ENCODE measurements around the gene SLC22A24. TPM values are rescaled to one million over a fixed set of nuclear protein-coding genes. Genes with fewer than 3 reads are reported as not detected.

SLC22A24 gene, protein sequence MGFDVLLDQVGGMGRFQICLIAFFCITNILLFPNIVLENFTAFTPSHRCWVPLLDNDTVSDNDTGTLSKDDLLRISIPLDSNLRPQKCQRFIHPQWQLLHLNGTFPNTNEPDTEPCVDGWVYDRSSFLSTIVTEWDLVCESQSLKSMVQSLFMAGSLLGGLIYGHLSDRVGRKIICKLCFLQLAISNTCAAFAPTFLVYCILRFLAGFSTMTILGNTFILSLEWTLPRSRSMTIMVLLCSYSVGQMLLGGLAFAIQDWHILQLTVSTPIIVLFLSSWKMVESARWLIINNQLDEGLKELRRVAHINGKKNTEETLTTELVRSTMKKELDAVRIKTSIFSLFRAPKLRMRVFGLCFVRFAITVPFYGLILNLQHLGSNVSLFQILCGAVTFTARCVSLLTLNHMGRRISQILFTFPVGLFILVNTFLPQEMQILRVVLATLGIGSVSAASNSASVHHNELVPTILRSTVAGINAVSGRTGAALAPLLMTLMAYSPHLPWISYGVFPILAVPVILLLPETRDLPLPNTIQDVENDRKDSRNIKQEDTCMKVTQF
- total RNA-seq: not detected in 2 replicates

GRCh38 chr11:63144121-63144520, at the start of gene SLC22A24:
SLC22A24 (minus strand) TSS chr11:63144221; CDS start chr11:63143779, 442 bp downstream.

Other genes with a start within 250 kb of the SLC22A24 start
- gene CHRM1, start 222.9 kb downstream of the SLC22A24 start, total RNA-seq: not detected in 2 replicates
- not detected in 2 replicates for gene SLC22A6, start 159.3 kb downstream of the SLC22A24 start, total RNA-seq
- not detected in 2 replicates for gene SLC22A8, start 128.4 kb downstream of the SLC22A24 start, total RNA-seq
- not detected in 2 replicates for gene SLC22A25, start 99.4 kb upstream of the SLC22A24 start, total RNA-seq
- gene SLC22A9, start 225.6 kb upstream of the SLC22A24 start, total RNA-seq: not detected in 2 replicates